Fibroblast of pulmonary artery (primary cell): Measurements from ENCODE around the gene PRR36.
A peak's percentile ranks its signal among the peaks of the same experiment; 100 is the strongest.
"Not testable (repeated sequence)": the region's sequence is repeated elsewhere in the genome, so short reads cannot be mapped to it uniquely, and the experiment has no call there.

ENCODE experiments used
- DNase-seq: peaks from one replicate; pipeline ENCODE4 v3.0.0-alpha.2; 2010; ENCODE audit warnings: low read depth
- H3K4me3 ChIP-seq: replicated peaks from 2 replicates; pipeline ENCODE4 v1.5.1; 2011; ENCODE audit warnings: low read depth, mild to moderate bottlenecking, control low read depth, low read length, moderate library complexity
- TF ChIP-seq, protein P1 (sequence below): IDR thresholded peaks from 2 replicates; pipeline ENCODE4 v1.5.1; 2011; ENCODE audit warnings: mild to moderate bottlenecking, control low read depth, low read length, inconsistent platforms; ENCODE audit errors: missing control alignments

PRR36 gene

DNA sequence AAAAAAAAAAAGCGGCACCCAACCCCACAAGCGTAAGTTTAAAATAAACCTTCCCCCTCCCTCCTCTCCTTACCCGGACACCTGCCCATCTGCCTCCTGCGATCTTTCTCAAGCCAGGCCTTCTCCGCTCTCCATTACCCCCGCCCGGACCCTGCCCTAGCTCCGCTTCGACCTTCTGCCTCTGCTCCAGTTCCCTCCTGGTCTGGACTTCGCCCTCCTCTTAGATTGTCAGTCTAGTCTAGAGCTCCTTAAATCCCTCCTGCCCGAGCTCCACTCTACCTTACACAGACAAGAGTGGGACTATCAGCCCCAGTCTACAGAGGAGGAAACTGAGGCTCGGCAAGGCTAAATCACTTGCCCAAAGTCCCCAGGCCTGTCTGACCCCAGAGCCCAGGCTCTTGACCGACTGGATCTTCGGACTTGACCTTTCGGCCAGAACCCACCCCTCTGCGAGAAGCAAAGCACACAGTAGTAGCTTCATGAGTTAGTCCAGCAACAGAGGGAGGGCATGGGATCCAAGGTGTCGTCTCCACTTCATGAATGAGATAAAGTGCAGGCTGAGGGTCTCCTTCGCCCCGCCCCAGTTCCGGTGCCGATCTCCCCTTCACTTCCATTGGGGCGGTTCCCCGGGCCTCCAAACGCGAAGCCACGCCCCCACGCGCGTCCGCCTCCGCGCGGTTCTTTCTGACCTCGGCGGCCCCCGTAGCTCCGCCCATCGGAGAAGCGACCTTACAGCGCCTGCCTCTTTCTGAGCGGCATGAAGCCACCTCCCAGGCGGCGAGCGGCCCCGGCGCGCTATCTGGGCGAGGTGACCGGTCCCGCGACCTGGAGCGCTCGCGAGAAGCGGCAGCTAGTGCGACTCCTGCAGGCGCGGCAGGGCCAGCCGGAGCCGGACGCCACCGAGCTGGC, 45.7 kb upstream of the PRR36 start, which contains the start of gene SNAPC2:
TSS of gene SNAPC2 (plus strand) at position 729 of the 909 bp plus-strand sequence. CDS start at position 758, 29 bp downstream.
- TF ChIP-seq, protein P1, sequence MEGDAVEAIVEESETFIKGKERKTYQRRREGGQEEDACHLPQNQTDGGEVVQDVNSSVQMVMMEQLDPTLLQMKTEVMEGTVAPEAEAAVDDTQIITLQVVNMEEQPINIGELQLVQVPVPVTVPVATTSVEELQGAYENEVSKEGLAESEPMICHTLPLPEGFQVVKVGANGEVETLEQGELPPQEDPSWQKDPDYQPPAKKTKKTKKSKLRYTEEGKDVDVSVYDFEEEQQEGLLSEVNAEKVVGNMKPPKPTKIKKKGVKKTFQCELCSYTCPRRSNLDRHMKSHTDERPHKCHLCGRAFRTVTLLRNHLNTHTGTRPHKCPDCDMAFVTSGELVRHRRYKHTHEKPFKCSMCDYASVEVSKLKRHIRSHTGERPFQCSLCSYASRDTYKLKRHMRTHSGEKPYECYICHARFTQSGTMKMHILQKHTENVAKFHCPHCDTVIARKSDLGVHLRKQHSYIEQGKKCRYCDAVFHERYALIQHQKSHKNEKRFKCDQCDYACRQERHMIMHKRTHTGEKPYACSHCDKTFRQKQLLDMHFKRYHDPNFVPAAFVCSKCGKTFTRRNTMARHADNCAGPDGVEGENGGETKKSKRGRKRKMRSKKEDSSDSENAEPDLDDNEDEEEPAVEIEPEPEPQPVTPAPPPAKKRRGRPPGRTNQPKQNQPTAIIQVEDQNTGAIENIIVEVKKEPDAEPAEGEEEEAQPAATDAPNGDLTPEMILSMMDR = no peak
- peak; percentile 95 for DNase-seq
- peak within 1 kb of the TSS; percentile 68 for H3K4me3 ChIP-seq

GRCh38 chr19:7918615-7919421, 44.6 kb upstream of the PRR36 start:
- H3K4me3 ChIP-seq = no peak overlapping the region
- TF ChIP-seq, protein P1 = no peak
- DNase-seq = no peak

GRCh38 chr19:7918062-7918614, 43.9 kb upstream of the PRR36 start:
- peak overlapping the region; percentile 24 for H3K4me3 ChIP-seq
- not testable (repeated sequence) for DNase-seq

GRCh38 chr19:7917267-7918061, 43.3 kb upstream of the PRR36 start:
- TF ChIP-seq, protein P1 = peak; percentile 44
- DNase-seq = peak; percentile 62
- peak overlapping the region; percentile 27 for H3K4me3 ChIP-seq

DNA sequence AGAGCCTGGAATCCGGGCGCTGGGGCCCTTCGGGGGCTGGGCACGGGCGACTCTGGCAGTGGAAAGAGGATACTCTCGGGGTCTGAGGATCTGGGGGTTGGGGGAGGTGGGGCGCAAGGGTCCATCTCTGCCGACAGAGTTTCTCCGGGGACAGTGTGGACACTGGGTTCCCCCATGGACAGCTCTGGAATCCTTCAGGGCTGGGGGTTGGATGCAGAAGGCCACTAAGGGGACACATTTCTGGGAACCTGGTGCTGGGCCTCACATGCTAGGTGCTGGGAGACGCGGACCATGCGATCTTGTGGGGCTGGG, 42.7 kb upstream of the PRR36 start:
- H3K4me3 ChIP-seq = peak overlapping the region; percentile 17
- DNase-seq = no peak
- TF ChIP-seq, protein P1 = no peak

- peak overlapping the region; percentile 29 for H3K4me3 ChIP-seq
- no peak for DNase-seq
- TF ChIP-seq, protein P1 = no peak
Measured at GRCh38 chr19:7916103-7916954, 42.1 kb upstream of the PRR36 start.
